GM18873 (cell line): ENCODE results near the gene VN1R5.

Experiments used
- ATAC-seq: cut with Tn5 transposase; IDR thresholded peaks from one replicate; pipeline ENCODE4 v1.9.1; 2021; ENCODE audit warnings: mild to moderate bottlenecking, moderate library complexity, moderate number of reproducible peaks; ENCODE audit not compliant: unreplicated experiment, low FRiP score

Gene VN1R5

DNA sequence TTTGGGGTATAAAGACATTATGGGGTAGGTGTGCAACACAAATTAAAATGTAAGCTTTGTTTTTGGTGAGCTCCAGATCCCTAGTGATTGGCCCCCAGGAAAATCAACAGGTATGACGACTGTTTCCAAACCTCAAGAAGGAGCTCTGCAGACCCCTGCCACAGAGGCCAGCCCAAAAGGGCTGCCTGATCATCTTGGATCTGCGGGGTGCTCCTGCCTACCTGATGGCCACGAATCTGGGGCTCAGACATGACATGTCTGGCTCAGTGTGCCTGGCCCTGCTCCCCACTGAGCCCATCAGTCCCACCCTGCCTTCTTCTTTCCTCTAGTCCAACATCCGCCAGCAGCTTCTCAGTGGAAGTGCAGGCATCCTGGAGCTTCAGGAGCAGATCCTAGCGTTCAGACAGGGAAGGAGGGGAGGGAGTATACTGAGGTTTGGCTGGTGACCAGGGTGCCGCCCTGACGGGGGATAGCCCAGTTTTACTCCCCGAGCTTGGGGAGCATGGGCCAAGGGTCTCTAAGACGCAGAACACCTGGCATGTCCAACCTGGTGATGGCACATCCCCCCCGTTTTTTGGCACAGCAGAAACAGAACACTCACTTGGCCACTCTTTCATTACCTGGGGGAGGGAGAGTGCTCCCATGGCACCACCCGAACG lies 44.0 kb downstream of the VN1R5 start:
- ATAC-seq: no peak

DNA sequence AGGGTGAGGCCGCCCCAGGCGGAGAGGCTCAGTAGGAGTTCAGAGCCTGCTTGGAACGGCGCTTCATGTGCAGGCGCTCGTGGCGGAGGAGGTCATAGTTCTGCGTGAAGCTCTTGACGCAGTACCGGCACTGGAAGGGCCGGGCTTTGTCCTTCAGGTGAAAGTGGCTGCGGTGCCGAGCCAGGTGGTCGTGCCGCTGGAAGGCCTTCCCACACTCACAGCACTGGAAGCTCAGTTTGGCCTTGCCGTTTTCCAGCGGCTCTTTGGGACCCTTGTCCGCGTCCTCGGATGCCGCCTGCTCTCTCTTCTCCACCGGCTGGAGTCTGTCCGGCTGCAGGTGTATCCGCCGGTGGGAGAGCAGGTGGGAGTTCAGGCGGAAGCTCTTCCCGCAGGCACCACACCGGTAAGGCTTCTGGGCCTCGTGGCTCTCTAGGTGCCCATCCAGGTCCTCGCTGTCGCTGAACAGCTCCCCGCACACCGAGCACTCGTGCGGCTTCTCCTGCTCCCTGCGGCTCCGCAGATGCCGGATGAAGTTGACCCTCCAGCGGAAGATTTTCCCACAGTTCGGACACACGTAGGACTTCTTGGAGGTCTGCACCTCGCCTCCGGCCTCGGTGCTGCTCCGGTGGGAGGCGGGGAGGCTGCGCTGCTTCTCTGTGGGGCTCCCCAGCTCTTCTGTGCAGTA lies 44.8 kb downstream of the VN1R5 start:
- ATAC-seq: no peak

DNA sequence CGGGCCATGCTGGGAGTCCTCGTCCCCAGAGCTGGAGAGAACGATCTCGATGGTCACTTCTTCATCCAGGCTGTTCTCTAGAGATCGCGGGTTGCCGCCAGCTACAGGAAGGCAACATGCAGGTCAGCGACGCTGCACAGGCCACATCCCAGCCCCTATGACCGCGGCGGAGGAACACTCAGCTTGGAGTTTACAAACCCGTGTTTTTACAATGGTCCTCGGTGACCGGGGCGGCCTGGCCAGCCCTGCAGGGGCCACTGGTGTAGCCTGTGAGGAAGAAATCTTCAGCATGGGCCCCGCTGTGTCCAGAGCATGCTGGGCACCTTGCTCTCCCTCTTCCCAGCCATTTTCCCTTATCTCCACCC lies 45.3 kb downstream of the VN1R5 start:
- ATAC-seq: no peak

DNA sequence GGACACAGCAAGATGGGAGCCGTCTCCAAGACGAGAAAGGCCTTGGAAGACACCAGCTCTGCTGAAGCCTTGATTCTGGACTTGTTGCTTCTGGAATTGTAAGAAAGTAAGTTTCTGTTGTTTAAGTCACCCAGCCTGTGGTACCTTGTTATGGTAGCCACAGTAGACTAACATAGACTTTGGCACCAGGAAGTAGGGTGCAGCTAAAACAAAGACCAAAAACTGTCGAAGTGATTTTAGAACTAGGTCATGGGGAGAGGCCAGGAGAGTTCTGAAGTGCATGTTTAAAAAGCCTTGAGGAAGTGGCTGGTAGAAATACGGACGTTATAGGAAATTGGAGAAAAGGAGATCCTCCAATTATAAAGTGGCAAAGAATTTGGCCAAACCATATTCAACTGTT lies 47.3 kb downstream of the VN1R5 start:
- no peak for ATAC-seq

GRCh38 chr1:247304031-247304430 lies 48.2 kb downstream of the VN1R5 start:
- no peak for ATAC-seq
